GM12801 (cell line): ENCODE data around the gene GPHN.

ENCODE experiments used
- TF ChIP-seq, protein P1 (sequence below): IDR thresholded peaks from one replicate; pipeline ENCODE4 v1.5.1; 2011; ENCODE audit warnings: control low read depth; ENCODE audit not compliant: insufficient read length; ENCODE audit errors: extremely low read depth

GPHN gene

DNA sequence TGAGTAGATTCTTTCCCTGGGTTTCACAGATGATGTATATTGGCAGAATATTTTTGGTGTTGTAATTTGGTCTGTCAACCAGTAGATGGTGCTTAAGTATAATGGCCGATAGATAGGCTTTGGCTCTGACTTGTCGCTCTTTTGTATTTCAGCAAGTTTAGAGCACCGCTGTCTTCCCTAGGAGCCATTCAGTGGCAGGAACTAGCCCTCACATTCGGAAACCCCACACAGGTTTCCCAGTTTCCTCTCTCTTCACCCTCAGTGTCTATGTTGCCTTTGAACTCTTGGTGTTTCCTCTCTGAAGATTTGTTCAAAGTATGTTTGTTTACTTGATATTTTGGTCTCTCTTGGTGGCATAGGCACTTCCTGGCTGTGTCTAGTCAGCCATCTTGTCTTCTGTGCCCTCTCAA is 102.2 kb downstream of the GPHN start:
- TF ChIP-seq, protein P1, sequence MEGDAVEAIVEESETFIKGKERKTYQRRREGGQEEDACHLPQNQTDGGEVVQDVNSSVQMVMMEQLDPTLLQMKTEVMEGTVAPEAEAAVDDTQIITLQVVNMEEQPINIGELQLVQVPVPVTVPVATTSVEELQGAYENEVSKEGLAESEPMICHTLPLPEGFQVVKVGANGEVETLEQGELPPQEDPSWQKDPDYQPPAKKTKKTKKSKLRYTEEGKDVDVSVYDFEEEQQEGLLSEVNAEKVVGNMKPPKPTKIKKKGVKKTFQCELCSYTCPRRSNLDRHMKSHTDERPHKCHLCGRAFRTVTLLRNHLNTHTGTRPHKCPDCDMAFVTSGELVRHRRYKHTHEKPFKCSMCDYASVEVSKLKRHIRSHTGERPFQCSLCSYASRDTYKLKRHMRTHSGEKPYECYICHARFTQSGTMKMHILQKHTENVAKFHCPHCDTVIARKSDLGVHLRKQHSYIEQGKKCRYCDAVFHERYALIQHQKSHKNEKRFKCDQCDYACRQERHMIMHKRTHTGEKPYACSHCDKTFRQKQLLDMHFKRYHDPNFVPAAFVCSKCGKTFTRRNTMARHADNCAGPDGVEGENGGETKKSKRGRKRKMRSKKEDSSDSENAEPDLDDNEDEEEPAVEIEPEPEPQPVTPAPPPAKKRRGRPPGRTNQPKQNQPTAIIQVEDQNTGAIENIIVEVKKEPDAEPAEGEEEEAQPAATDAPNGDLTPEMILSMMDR = no peak

DNA sequence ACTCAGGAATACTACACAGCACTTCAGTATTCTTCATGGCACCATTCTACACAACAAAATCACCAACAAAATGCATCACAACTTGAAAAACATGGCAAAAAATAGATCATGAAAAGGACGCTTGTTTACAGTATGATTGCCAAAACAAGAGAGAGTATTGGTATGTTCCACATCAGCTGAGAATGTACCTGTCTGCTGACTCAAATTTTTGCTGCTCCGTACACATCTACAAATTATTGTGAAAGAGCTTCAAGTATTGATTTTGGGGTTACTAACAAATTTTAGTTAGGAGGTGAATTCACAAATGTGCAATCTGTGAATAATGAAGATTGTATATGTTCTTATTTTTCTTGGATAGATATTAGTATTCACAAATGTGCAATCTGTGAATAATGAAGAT is 105.4 kb downstream of the GPHN start:
- TF ChIP-seq, protein P1 = no peak

DNA sequence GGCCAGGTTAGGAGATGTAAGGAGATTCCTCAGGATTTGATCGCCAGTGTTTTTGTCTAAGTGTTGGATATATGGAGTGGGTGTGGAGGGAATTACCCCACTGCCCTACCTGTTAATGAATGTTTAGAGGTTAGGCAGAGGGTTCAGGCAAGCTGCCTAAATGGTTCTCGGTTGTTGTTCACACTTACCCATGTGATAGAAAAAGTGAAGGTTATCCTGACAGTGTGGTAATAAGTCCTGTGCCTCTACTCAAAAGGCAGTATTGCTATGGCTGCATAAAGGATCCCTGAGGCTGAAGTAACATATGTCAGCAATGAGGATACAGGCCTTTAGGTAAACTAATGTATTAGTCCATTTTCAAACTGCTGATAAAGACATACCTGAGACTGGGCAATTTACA is 112.0 kb downstream of the GPHN start:
- TF ChIP-seq, protein P1 = no peak

DNA sequence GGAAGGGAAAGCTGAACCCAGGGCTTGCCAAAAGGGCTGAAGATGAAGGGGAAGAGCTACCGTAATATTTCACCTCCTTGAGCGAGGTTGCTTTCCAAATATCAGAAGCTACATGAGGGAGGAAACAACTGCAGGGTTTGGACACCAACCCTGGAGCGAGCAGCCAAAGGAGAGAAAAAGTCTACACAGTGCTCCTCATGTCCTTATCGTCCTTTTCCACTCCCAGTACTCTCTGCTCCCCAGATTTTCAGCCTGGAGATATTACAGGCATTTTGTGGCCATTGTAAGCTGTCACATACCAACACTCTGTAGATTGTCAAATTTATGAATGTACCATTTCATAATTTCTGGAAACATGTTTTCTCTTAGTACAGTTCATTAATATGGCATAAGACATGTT is 115.9 kb downstream of the GPHN start:
- TF ChIP-seq, protein P1 = no peak

DNA sequence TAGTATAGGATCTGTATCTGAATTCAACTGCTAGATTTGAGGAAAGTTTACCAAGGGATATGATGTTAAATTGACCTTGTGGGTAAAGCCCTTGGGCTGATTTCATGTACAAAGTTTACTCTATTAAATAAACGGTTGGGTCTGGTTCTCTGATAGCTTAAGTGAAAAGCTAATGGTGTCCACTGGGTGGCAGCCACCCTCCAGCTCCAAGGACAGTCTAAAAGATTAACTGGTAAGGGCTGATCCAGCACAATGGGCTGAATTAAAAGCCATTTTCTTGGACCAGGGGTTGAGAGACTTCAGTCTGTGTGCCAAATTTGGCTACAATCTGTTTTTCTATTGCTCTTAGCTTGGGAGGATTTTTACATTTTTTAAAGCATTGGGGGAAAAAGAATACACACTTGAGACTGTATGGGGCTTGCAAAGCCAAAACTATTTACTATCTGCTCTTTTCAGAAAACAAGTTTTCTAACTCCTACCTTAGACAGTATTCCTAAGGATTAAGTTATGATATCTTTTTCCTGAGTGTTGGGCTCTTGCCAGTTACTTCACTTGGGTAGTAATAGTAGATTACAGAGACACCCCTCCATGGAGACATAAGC is 116.5 kb downstream of the GPHN start:
- TF ChIP-seq, protein P1 = no peak

DNA sequence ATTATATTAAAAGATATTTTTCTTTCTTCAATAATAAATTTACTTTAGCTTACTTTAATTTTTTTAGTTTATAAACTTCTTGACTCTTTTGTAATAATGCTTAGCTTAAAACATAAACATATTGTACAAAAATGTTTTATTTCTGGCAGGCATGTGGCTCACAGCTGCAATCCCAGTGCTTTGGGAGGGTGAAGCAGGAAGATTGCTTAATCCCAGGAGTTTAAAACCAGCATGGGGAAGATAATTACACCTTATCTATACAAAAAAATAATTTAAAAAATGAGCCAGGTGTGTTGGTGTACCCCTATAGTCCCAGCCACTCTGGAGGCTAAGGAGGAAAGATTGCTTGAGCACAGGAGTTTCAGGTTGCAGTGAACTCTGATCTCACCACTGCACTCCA is 120.7 kb downstream of the GPHN start:
- TF ChIP-seq, protein P1 = no peak

DNA sequence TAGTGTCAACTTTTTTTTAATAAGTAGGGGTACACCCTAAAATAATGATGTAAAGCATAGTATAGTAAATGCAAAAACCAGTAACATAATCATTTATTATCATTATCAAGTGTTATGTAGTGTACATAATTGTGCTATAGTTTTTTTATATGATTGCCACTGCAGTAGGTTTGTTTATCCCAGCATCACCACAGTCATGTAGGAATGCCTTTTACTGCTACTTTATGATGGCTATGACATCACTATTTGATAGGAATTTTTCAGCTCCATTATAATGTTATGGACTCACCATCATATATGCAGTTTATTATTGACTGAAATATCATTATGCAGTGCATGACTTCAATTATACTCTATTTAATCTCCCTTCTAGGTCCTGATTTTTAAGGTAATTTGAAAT is 121.6 kb downstream of the GPHN start:
- TF ChIP-seq, protein P1 = no peak
